Measurements from ENCODE around the gene CLN3.
"Not testable (repeated sequence)": the region's sequence is repeated elsewhere in the genome, so short reads cannot be mapped to it uniquely, and the experiment has no call there.

Gene CLN3

DNA sequence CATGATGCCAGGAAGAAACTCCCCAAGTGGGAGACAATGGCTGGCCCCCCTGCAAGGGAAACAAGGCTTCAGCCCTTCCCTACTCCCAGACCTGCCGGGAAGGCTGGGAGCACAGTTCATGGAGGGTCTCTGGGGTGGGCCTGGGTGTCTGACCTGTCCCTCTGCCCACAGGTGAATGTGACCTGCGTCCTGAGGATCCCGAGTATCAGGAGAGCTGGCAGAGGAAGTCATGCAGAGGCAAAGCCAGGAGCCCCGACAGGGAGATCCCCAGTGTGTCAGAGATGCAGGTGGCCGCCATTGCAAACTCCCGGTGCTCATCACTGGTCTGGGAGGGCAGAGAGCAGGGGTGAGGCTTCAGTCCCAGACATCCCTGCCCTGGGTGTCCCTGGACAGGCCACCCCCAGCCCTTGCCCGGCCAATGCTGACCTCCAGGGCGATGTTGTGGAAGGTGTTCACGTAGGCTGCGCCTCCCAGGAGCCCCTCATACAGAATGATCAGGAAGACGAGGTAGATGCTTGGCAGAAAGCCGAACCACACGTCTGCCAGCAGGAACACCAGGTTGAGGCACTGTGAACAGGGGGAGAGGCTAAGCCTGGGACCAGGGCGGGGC is 14.5 kb downstream of the CLN3 start:
- TF ChIP-seq, protein P1, sequence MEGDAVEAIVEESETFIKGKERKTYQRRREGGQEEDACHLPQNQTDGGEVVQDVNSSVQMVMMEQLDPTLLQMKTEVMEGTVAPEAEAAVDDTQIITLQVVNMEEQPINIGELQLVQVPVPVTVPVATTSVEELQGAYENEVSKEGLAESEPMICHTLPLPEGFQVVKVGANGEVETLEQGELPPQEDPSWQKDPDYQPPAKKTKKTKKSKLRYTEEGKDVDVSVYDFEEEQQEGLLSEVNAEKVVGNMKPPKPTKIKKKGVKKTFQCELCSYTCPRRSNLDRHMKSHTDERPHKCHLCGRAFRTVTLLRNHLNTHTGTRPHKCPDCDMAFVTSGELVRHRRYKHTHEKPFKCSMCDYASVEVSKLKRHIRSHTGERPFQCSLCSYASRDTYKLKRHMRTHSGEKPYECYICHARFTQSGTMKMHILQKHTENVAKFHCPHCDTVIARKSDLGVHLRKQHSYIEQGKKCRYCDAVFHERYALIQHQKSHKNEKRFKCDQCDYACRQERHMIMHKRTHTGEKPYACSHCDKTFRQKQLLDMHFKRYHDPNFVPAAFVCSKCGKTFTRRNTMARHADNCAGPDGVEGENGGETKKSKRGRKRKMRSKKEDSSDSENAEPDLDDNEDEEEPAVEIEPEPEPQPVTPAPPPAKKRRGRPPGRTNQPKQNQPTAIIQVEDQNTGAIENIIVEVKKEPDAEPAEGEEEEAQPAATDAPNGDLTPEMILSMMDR (IDR thresholded peaks at IDR 0.05; ENCODE audit: low read depth, low read length, missing control alignments), result no peak
- H3K4me3 ChIP-seq (replicated peaks; ENCODE audit: low read depth, low read length), result no peak overlapping the region
- no peak for DNase-seq (ENCODE audit: extremely low read depth, low read depth)

DNA sequence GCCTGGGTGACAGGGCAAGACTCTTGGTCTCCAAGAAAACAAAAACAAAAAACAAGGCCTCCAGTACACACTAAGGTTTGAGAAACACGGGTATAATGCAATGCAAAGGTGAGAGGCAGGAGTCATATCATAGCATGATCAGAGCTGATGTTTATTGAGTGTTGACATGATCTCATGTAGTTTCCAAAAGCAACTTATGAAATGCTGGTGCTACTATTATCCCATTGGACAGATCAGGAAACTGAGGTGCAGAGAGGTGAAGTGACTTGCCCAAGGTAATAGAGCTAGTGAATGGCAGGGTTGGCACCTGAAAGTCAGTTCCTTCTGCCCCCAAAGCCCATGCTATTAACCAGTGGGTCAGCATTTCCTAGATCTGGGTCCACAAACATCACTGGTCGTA is 16.7 kb downstream of the CLN3 start:
- no peak overlapping the region for H3K4me3 ChIP-seq (replicated peaks; ENCODE audit: low read depth, low read length)
- DNase-seq (ENCODE audit: extremely low read depth, low read depth), result no peak
- TF ChIP-seq, protein P1 (IDR thresholded peaks at IDR 0.05; ENCODE audit: low read depth, low read length, missing control alignments), result no peak

DNA sequence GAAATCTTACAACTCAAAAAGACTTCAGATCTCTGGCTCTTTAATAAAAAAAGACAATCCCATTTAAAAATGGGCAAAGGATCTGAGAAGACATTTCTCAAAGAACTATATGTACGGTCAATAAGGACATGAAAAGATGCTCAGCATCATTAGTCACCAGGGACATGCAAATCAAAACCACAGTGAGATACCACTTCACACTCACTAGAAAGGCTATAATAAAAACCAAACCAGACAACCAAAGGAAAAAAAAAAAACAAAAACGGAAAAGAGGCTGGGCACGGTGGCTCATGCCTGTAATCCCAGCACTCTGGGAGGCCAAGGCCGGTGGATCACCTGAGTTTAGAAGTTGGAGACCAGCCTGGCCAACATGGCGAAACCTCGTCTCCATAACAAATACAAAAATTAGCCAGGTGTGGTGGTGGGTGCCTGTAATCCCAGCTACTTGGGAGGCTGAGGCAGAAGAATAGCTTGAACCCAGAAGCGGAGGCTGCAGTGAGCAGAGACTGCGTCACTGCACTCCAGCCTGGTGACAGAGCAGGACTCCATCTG is 18.1 kb downstream of the CLN3 start:
- no peak overlapping the region for H3K4me3 ChIP-seq (replicated peaks; ENCODE audit: low read depth, low read length)
- TF ChIP-seq, protein P1 (IDR thresholded peaks at IDR 0.05; ENCODE audit: low read depth, low read length, missing control alignments), result no peak
- no peak for DNase-seq (ENCODE audit: extremely low read depth, low read depth)

DNA sequence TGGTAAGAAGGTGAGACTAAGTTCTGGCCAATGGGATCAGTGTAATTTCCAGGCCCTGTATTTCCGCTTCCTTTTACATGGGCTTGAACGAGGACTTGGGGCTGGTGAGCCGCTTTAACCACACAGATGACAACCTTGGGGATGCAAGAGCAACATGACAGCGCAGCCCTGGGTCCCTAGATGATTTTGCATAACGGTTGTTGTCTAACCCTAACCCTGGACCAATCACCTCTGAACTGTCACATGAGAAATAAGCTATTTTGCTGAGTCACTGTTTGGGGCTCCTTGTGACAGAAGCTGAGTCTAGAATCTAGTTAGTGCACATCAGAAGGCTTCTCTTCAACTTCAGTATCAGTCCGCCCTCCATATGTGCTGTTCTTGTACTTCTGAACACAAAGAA is 44.8 kb downstream of the CLN3 start:
- not testable (repeated sequence) for H3K4me3 ChIP-seq (replicated peaks; ENCODE audit: low read depth, low read length); DNase-seq (ENCODE audit: extremely low read depth, low read depth)

DNA sequence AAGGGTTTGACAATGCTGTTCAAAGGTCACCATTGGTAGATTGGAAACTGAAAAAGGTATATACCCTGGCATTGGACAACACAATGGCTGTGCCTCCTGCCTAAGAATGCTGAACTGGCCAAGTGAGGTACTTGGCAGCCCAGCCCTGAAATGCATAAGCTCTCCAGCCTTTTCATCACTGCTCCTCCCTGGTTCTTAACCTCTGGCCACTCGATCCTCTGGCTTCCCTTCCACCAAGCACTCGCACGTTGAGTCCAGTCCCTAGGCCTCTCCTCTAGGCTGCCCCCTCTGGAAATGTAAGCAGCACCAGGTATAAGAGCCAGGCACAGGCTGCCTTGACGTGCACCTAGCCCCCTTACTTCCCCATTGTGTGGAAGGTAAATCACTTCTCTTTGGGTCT is 45.5 kb downstream of the CLN3 start:
- H3K4me3 ChIP-seq (replicated peaks; ENCODE audit: low read depth, low read length); DNase-seq (ENCODE audit: extremely low read depth, low read depth): not testable (repeated sequence)

DNA sequence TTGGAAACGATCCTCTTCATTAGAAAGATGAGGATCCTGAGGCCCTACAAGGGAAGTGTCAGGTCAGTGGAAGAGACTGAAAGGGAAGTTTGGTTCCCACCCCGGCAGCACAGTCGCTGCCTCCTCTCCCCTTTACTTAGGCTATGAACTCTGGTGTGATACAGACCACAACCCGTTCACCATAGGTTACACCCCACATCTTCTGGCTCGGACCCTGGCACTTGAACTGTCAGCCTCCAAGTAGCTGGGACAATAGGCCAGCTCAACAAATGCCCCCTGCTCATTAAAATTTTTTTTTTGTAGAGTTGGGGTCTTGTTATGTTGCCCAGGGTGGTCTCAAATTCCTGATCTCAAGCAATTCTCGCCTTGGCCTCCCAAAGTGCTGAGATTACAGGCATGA is 47.9 kb downstream of the CLN3 start:
- not testable (repeated sequence) for DNase-seq (ENCODE audit: extremely low read depth, low read depth)

DNA sequence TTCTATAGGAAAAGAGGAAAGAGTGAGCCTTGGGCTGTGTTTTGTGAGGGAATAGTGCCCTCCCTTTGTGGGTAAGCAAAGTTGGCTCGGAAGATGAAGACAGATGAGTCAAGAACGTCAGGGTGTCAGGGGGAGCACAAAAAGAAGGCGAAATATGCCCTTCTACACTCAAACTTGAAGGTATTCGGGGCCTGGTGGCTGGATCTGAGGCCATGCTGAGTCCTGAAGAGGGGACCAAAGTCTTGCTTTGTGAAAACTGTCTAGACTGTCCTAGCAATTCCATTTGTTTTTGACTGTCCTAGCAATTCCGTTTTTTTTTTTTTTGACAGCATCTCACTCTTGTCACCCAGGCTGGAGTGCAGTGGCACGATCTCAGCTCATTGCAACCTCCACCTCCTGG is 53.0 kb downstream of the CLN3 start:
- DNase-seq (ENCODE audit: extremely low read depth, low read depth); H3K4me3 ChIP-seq (replicated peaks; ENCODE audit: low read depth, low read length): not testable (repeated sequence)

More for the DNA sequence above, 47.9 kb downstream of the CLN3 start:
- not testable (repeated sequence) for H3K4me3 ChIP-seq (replicated peaks; ENCODE audit: low read depth, low read length)

DNA sequence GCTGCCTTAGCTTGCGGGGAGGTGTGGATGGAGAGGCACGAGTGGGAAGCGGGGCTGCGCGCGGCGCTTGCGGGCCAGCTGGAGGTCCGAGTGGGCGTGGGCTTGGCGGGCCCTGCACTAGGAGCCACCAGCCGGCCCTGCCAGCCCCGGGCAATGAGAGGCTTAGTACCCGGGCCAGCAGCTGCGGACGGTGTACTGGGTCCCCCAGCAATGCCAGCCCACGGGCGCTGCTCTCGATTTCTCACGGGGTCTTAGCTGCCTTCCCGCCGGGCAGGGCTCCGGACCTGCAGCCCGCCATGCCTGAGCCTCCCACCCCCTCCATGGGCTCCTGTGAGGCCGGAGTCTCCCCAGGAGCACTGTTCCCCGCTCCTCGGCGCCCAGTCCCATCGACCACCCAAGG is 56.5 kb downstream of the CLN3 start:
- H3K4me3 ChIP-seq (replicated peaks; ENCODE audit: low read depth, low read length); DNase-seq (ENCODE audit: extremely low read depth, low read depth): not testable (repeated sequence)

All from HFF-Myc (cell line).